ENCODE data around the gene RASA3. TPM values are rescaled to one million over a fixed set of nuclear protein-coding genes. Genes with fewer than 3 reads are reported as not detected.
"Not testable (repeated sequence)": the region's sequence is repeated elsewhere in the genome, so short reads cannot be mapped to it uniquely, and the experiment has no call there.

The RASA3 gene
- total RNA-seq, 2 experiments from 2014 or later, result 3.6 to 17.9 TPM

DNA sequence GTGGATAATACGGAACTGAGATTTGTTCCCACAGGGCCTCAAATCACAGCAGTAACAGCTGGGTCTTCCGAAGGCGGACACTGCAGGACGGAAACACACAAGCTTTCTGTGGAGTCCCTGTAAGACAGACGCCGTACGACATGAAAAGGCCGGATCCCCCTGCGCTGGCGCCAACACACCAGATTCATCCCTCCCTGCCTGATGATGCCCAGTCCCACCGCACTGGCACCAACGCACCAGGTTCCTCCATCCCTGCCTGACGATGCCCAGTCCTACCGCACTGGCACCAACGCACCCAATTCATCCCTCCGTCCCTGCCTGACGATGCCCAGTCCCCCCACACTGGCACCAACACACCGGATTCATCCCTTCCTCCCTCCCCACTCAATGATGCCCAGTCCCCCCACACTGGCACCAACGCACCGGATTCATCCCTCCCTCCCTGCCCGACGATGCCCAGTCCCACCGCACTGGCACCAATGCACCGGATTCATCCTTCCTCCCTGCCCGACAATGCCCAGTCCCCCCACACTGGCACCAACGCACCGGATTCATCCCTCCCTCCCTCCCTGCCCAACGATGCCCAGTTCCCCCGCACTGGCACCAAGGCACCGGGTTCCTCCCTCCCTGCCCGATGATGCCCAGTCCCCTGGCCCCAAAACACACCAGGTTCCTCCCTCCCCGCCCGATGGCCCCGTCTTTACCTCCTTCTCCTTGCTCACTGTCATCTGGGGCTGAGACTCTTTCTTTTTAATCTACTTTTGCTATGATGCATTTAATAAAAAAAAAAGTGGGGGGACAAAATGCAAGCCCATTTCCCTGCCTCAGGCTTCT lies 55.1 kb downstream of the RASA3 start:
- H2AFZ ChIP-seq (ENCODE audit: low read length), result no peak overlapping the region
- no peaks in the 10 kb centered on the region for H3K36me3 ChIP-seq (ENCODE audit: insufficient read depth, low read length)
- no peak overlapping the region for H3K4me3 ChIP-seq (ENCODE audit: low read depth, low read length, poor library complexity, severe bottlenecking)
- no TSS peak for BruUV-seq (replicated peaks)
- H3K79me2 ChIP-seq (ENCODE audit: insufficient read depth, low read depth, low read length), result no peaks in the 10 kb centered on the region
- H3K9me2 ChIP-seq (ENCODE audit: insufficient read depth, low read length), result no peaks in the 10 kb centered on the region
- no peak for TF ChIP-seq EZH2phosphoT487 (IDR thresholded peaks at IDR 0.05; ENCODE audit: borderline replicate concordance, low read depth, low read length)
- TF ChIP-seq, protein P1, sequence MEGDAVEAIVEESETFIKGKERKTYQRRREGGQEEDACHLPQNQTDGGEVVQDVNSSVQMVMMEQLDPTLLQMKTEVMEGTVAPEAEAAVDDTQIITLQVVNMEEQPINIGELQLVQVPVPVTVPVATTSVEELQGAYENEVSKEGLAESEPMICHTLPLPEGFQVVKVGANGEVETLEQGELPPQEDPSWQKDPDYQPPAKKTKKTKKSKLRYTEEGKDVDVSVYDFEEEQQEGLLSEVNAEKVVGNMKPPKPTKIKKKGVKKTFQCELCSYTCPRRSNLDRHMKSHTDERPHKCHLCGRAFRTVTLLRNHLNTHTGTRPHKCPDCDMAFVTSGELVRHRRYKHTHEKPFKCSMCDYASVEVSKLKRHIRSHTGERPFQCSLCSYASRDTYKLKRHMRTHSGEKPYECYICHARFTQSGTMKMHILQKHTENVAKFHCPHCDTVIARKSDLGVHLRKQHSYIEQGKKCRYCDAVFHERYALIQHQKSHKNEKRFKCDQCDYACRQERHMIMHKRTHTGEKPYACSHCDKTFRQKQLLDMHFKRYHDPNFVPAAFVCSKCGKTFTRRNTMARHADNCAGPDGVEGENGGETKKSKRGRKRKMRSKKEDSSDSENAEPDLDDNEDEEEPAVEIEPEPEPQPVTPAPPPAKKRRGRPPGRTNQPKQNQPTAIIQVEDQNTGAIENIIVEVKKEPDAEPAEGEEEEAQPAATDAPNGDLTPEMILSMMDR (conservative IDR thresholded peaks at IDR 0.05; ENCODE audit: low read length), result no peak
- ChIA-PET CTCF (ENCODE audit: unreplicated experiment) (no interaction called here), POLR2A (no interaction called here)
- no peaks in the 10 kb centered on the region for H3K9me3 ChIP-seq (ENCODE audit: low read length)
- H3K27ac ChIP-seq (ENCODE audit: low read depth, low read length, poor library complexity, severe bottlenecking), result no peak overlapping the region
- H3K4me1 ChIP-seq (ENCODE audit: insufficient read depth, low read length, poor library complexity, severe bottlenecking), result no peaks in the 10 kb centered on the region
- no peak overlapping the region for H3K4me2 ChIP-seq (ENCODE audit: low read length)
- intact Hi-C loops (cut with micrococcal nuclease; ENCODE audit: unreplicated experiment), result no loop called here
- H4K20me1 ChIP-seq (ENCODE audit: insufficient read depth, low read length), result no peaks in the 10 kb centered on the region
- DNase-seq (ENCODE audit: low spot score), result no peak

- no peak for DNase-seq (ENCODE audit: low spot score)
- H3K4me1 ChIP-seq (ENCODE audit: insufficient read depth, low read length, poor library complexity, severe bottlenecking), result no peaks in the 10 kb centered on the region
- no peak overlapping the region for H3K4me3 ChIP-seq (ENCODE audit: low read depth, low read length, poor library complexity, severe bottlenecking)
- H3K9me2 ChIP-seq (ENCODE audit: insufficient read depth, low read length), result no peaks in the 10 kb centered on the region
- TF ChIP-seq, protein P1 (conservative IDR thresholded peaks at IDR 0.05; ENCODE audit: low read length), result no peak
- TF ChIP-seq EZH2phosphoT487 (IDR thresholded peaks at IDR 0.05; ENCODE audit: borderline replicate concordance, low read depth, low read length), result no peak
- no peak overlapping the region for H3K4me2 ChIP-seq (ENCODE audit: low read length)
- H4K20me1 ChIP-seq (ENCODE audit: insufficient read depth, low read length), result no peaks in the 10 kb centered on the region
- no peaks in the 10 kb centered on the region for H3K36me3 ChIP-seq (ENCODE audit: insufficient read depth, low read length)
- CTCF ChIA-PET (ENCODE audit: unreplicated experiment), result no interaction called here
- intact Hi-C loops (cut with micrococcal nuclease; ENCODE audit: unreplicated experiment), result no loop called here
- H2AFZ ChIP-seq (ENCODE audit: low read length), result no peak overlapping the region
- POLR2A ChIA-PET, result no interaction called here
- no peaks in the 10 kb centered on the region for H3K9me3 ChIP-seq (ENCODE audit: low read length)
- H3K27ac ChIP-seq (ENCODE audit: low read depth, low read length, poor library complexity, severe bottlenecking), result no peak overlapping the region
- BruUV-seq (replicated peaks), result no TSS peak
- no peaks in the 10 kb centered on the region for H3K79me2 ChIP-seq (ENCODE audit: insufficient read depth, low read depth, low read length)
These were observed 55.9 kb downstream of the RASA3 start for GRCh38 chr13:114076329-114077090.

DNA sequence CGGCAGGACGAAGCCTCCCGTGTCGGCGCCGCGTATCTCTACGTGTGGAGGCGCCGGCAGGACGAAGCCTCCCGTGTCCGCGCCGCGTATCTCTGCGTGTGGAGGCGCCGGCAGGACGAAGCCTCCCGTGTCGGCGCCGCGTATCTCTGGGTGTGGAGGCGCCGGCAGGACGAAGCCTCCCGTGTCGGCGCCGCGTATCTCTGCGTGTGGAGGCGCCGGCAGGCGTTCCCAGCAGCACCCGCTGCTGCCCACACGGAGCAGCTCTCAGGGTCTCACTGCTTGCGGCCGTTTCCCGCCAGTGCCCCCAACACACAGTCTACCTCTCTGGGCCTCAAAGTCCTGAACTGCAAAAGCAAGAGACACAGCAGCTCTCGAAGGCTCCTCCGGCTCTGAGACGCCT lies 56.6 kb downstream of the RASA3 start:
- H3K4me1 ChIP-seq (ENCODE audit: insufficient read depth, low read length, poor library complexity, severe bottlenecking); H3K27ac ChIP-seq (ENCODE audit: low read depth, low read length, poor library complexity, severe bottlenecking); H3K9me3 ChIP-seq (ENCODE audit: low read length); BruUV-seq (replicated peaks); H3K4me3 ChIP-seq (ENCODE audit: low read depth, low read length, poor library complexity, severe bottlenecking); H4K20me1 ChIP-seq (ENCODE audit: insufficient read depth, low read length); H3K4me2 ChIP-seq (ENCODE audit: low read length); H3K9me2 ChIP-seq (ENCODE audit: insufficient read depth, low read length); H3K79me2 ChIP-seq (ENCODE audit: insufficient read depth, low read depth, low read length); H3K36me3 ChIP-seq (ENCODE audit: insufficient read depth, low read length); CTCF ChIA-PET (ENCODE audit: unreplicated experiment); POLR2A ChIA-PET; H2AFZ ChIP-seq (ENCODE audit: low read length); intact Hi-C loops (cut with micrococcal nuclease; ENCODE audit: unreplicated experiment); DNase-seq (ENCODE audit: low spot score): not testable (repeated sequence)
